ENCODE measurements around the gene MORN1.

- TF ChIP-seq EP300 (IDR thresholded peaks at IDR 0.05): no peak
- TF ChIP-seq POLR2A (IDR thresholded peaks at IDR 0.05): no peak
- TF ChIP-seq CTCF (IDR thresholded peaks at IDR 0.05): no peak
Measured at GRCh38 chr1:2344121-2344681, 47.2 kb downstream of the MORN1 start.

All from gastroesophageal sphincter (tissue), 3 donors.